Measurements from ENCODE around the gene GNA12. TPM values are rescaled to one million over a fixed set of nuclear protein-coding genes. Genes with fewer than 3 reads are reported as not detected.
"Not testable (repeated sequence)": the region's sequence is repeated elsewhere in the genome, so short reads cannot be mapped to it uniquely, and the experiment has no call there.

Gene GNA12
- polyA plus RNA-seq, 12 donors: 22.8 to 44.9 (median 29.2) TPM; not detected in 1

- no peak for DNase-seq
Observed at GRCh38 chr7:2699289-2699620, 144.9 kb downstream of the GNA12 start.

- DNase-seq: no peak
Observed at GRCh38 chr7:2698581-2699288, 145.4 kb downstream of the GNA12 start.

GRCh38 chr7:2694122-2694436 is 150.0 kb downstream of the GNA12 start:
- not testable (repeated sequence) for DNase-seq

DNA sequence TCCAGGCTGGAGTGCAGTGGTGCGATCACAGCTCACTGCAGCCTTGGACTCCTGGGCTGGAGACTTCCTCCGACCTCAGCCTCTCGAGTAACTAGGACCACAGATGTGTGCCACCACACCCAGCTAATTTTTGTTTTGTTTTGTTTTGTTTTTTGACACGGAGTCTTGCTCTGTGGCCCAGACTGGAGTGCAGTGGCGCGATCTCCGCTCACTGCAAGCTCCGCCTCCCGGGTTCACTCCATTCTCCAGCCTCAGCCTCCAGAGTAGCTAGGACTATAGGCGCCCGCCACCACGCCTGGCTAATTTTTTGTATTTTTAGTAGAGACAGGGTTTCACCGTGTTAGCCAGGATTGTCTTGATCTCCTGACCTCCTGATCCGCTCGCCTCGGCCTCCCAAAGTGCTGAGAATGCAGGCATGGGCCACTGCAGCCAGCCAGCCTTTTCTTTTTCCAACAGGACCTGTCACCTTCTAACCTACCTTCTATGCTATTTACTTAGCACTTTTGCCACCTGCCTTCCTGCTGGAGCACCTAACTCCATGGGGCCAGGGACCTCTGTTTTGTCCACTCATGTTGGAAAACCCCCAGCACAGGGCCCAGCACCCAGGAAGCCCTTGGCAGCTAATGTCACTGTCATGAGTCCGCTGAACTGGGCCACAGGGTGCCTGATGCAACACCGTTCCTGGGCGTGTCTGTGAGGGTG is 150.5 kb downstream of the GNA12 start:
- DNase-seq: not testable (repeated sequence)

GRCh38 chr7:2692543-2692942 is 151.6 kb downstream of the GNA12 start:
- DNase-seq: no peak

- DNase-seq: not testable (repeated sequence)
Observed at GRCh38 chr7:2691932-2692439, 152.1 kb downstream of the GNA12 start.

GRCh38 chr7:2691011-2691707 is 152.9 kb downstream of the GNA12 start:
- DNase-seq: no peak

GRCh38 chr7:2689951-2690705 is 154.0 kb downstream of the GNA12 start:
- DNase-seq: no peak

DNA sequence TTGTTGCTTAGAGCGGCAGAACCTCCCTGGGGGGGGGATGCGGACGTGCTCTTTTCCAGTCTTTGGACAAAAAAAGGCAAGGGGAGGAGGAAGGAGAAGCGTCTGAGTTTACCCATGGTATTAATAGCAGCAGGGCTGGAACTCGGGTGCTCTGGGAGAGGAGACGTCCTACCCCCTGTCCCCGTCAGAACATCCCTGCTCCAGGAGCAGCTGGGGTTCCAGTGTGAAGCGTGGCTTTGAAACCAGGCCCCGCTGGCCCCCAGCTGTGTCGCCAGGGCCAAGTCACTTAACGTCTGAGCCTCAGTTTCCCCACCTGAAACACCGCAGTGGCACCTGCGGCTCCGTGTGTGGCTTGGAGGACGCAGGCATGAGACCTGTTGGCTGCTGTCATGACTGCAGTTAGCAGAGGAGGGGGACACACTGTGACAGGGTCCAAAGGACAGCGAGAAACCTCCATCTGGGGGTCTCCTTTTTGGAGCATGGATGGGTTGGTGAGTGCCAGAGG is 154.7 kb downstream of the GNA12 start:
- no peak for DNase-seq

DNA sequence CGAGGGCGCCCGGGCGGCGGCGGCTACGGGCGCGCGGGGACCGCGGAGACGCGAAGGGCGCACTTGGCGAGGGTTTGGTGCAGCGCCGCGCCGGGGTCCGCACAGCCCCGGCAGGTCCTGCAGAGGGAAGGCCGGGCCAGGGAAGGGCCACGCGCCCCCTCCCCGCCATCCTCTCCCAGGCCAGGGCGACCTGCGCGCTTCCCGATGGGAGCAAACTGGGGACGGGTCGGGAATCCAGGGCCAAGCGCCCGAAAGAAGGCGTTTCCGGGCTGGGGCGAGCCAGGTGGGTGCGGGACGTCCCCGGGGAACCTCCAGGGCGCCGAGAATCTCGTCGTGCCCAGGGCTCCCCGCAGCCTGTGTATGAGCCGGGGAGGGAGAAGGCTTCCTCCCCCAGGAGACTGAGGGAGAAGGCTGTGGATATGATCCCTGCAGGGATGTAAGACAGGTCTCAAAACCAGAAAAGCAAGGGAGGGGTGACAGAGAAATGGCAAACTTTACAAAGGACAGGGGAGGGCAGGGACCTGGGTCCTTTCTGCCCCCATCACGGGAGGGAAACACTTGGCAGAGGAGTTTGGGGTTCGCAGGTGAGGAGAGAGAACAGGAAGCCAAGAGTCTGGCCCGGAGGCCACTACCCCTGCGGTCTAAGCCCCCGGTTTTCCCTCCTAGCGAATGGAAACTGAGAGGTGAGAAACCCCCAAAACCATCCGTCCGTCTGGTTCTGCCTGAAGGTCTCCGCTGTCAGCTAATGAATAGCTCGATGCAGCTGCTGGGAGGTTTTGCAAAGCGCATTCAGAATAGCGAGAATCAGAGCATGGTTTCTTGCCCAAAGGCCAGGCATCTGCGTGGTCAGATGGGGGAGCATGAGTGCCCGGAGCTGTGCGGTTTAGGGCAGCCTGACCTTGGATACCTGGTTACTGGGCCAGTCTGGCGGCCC is 155.4 kb downstream of the GNA12 start:
- DNase-seq: no peak

- no peak for DNase-seq
Observed at GRCh38 chr7:2687881-2688318, 156.2 kb downstream of the GNA12 start, which contains the start of gene AMZ1. Gene AMZ1, plus strand, starts transcription at chr7:2688202. Its CDS starts 12,250 bp downstream, at chr7:2700452.

DNA sequence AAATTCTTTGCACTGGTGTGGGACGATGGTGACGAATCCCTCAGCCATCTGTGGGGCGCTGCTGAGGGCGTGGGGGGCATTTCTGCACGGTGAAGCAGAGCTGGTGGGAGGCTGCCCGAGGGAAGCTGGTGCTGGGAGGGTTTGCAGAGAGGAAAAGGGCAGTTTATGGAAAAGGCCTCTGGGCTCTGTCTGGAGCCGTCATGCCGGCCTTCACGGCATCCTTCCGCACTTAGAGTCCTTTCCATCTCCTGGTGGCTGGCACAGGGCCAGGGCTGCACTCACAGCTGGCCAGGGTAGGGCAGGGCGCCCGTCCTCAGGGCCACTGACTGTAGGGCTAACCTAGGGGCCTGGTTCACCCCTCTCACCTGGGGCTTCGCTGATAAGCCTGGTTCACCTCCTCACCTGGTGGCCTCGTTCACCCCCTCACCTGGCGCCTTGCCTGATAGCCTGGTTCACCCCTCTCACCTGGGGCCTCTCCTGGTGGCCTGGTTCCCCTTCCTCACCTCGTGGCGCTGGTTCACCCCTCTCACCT is 156.7 kb downstream of the GNA12 start:
- no peak for DNase-seq

DNA sequence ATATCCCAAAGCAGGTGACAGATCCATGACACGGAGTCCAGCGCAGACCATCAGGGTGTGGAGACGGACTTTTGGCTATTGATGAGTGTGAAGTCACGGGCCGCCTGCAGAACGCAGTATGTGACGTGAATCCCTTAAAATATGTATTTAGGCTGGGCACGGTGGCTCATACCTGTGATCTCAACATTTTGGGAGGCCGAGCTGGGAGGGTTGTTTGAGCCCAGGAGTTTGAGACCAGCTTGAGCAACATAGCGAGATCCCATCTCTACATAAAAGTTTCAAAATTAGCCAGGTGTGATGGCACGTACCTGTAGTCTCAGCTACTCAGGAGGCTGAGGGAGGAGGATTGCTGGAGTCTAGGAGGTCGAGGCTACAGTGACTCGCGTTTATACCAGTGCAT is 158.0 kb downstream of the GNA12 start:
- no peak for DNase-seq

DNA sequence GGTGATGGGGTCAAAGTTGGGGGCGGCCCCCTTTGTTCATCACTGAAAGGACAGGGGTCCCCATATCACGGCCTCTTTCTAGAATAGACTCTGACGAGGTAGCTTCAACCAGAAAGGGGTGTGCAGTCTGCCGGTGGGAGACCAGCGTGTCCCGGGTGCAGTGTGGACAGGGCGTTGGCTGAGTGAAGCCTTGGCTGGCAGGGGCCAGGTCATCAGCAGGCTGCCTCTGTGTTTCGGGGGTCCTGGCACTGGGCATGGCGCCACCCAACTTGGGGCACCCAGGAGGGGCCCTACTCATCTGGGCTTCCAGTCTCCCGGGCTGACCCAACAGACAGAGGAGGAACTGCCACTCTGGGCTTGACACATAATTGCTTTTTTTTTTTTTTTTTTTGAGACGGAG is 159.6 kb downstream of the GNA12 start:
- no peak for DNase-seq

DNA sequence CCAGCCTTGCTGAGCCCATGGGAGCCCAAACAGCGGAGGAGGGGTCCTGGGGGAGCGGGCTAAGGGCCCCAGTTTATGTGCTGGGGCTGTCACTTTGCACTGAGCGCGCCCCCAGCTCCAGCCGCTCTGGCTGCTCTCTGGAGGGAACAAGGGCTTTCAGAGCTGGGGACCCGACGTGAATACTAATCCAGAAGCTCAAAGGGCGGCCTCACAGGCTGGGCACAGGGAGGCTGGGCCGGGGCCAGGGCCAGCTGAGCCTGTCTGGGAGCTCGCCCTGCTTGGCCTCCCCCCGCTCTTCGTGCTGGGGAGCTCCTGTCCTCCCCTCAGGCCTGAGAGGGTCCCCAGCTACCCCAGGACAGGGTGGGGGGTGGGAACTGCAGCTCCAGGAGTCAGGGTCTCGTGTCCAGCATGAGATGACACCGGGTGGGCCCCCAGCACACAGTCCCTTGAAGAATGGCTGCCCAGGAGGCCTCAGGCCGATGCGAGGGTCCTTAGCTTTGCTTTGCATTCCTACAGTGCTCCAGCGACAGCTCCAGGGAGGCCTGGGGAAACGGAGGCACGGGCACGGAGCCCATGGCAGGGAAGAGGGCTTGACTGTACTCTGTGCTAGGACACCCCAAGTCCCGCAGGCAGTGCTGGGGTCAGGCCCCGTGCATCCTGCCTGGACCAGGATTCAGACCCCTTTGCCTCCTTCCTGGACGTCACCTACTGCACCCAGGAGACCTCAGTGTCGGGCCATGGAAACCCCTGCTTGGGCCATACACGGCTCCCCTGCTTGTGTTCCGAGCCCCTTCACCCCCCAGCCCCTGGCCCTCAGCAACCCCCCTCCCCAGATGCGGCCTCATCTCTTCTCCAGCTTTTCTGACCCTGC is 161.9 kb downstream of the GNA12 start:
- no peak for DNase-seq

DNA sequence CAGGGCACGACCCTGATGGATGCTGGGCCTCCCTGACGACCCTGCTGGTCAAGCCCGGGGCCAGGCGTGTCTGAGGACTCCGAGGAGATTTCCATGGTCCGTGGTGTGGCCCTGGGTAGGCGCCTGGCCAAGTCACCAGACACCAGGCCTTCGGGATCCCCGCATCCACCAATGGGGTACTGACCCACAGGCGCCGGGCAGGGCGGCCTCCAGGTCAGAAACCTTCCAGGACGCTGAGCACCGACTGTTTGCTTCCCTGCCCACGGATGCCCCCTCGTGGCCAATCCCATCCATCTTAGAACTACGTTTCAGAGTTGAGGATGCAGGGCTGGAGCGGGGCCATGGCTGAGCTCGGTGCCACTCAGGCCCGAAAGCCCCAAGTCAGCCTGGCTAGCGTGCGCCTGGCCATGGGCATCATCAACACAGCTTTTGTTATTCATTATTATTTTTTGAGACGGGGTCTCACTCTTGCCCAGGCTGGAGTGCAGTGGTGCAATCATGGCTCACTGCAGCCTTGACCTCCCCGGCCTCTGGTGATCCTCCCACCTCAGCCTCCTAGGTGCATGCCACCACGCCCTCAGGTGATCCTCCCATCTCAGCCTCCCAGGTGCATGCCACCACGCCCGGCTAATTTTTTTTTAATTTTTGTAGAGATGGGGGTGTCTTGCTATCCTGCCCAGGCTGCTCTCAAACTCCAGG is 163.2 kb downstream of the GNA12 start:
- DNase-seq: peak; percentile 73

GRCh38 chr7:2680256-2680655 is 163.9 kb downstream of the GNA12 start:
- DNase-seq: no peak

All from muscle of arm (tissue), 12 donors.